HCT116 (cell line): ENCODE data around the gene CALML4. TPM values are rescaled to one million over a fixed set of nuclear protein-coding genes. Genes with fewer than 3 reads are reported as not detected.
"Not testable (repeated sequence)": the region's sequence is repeated elsewhere in the genome, so short reads cannot be mapped to it uniquely, and the experiment has no call there.

ENCODE experiments used
- ATAC-seq: fragments of 200-7000 bp; cut with Tn5 transposase; 2 replicates; pipeline ENCODE4 v1.9.1; 2020; ENCODE audit warnings: mild to moderate bottlenecking, moderate library complexity
- BruUV-seq: library from RNA; stranded (reverse); fragments of 400-500 nt; replicated peaks from 2 replicates; lab custom pipeline; 2021; lab: Mats Ljungman, UMichigan
- CTCF ChIA-PET: fragments of 300-600 bp; sonication (Branson Sonifier 250); formaldehyde crosslinking; loops from one replicate; lab custom pipeline; 2021; ENCODE audit warnings: antibody characterized with exemption; lab: Charles Lee
- POLR2A ChIA-PET: fragments of 300-600, 350-600 bp; sonication (Branson Sonifier 250); formaldehyde crosslinking; loops from one replicate; lab custom pipeline; 2021; ENCODE audit warnings: antibody characterized with exemption; lab: Charles Lee
- RAD21 ChIA-PET, 2 experiments: fragments of 300-600 bp; sonication (Branson Sonifier 250); formaldehyde crosslinking; loops; one replicate each; lab custom pipeline; 2023; ENCODE audit warnings: low total read pairs in 2 of 2; ENCODE audit not compliant: uncharacterized antibody in 2 of 2, unreplicated experiment in 2 of 2, low non-redundant PET in 1 of 2; lab: Charles Lee
- DNase-seq: peaks from one replicate; pipeline ENCODE4 v3.0.0-alpha.2; 2010; ENCODE audit warnings: low read depth, low spot score
- H2AFZ ChIP-seq: fragments of 200-600 bp; shearing (Covaris generic), sonication (generic); 2 replicates; pipeline ENCODE4 v1.6.1; 2017; ENCODE audit warnings: low read depth, mixed run types, mixed read lengths, antibody characterized with exemption, low read length; ENCODE audit not compliant: poor library complexity, severe bottlenecking
- H3K27ac ChIP-seq: 2 replicates; pipeline ENCODE4 v1.5.1; 2012; ENCODE audit warnings: low read depth, low read length
- H3K27me3 ChIP-seq: fragments of 200-600 bp; sonication (generic); 2 replicates; pipeline ENCODE4 v1.6.1; 2016; ENCODE audit warnings: mixed run types, low read length, mixed read lengths; ENCODE audit not compliant: insufficient read depth
- H3K36me3 ChIP-seq, 2 experiments: fragments of 200-500 bp in 1 of 2; fragments of 200-600 bp in 1 of 2; sonication (Bioruptor generic) in 1 of 2; sonication (generic) in 1 of 2; 2 replicates each; pipeline versions ENCODE4 v1.5.1 to v1.6.1; 2014 to 2016; ENCODE audit warnings: low read length in 2 of 2, inconsistent platforms in 1 of 2, mixed read lengths in 1 of 2, mixed run types in 1 of 2; ENCODE audit not compliant: insufficient read depth in 2 of 2, control insufficient read depth in 1 of 2
- H3K4me1 ChIP-seq, 2 experiments: fragments of 200-600 bp in 1 of 2; sonication (generic) in 1 of 2; 2 replicates each; pipeline versions ENCODE4 v1.5.1 to v1.6.1; 2012 to 2017; ENCODE audit warnings: low read length in 2 of 2, inconsistent platforms in 1 of 2, mild to moderate bottlenecking in 1 of 2, mixed read lengths in 1 of 2, mixed run types in 1 of 2, moderate library complexity in 1 of 2; ENCODE audit not compliant: insufficient read depth in 2 of 2, control insufficient read depth in 1 of 2
- H3K4me2 ChIP-seq: fragments of 200-600 bp; sonication (generic); 2 replicates; pipeline ENCODE4 v1.6.1; 2017; ENCODE audit warnings: mixed run types, low read length, mixed read lengths
- H3K4me3 ChIP-seq, 2 experiments: fragments of 200-600 bp in 1 of 2; sonication (generic) in 1 of 2; replicated peaks in 1 of 2; 2 replicates each; pipeline ENCODE4 v1.5.1; 2011 to 2016; ENCODE audit warnings: low read length in 2 of 2, control low read depth in 1 of 2, low read depth in 1 of 2, mild to moderate bottlenecking in 1 of 2, mixed read lengths in 1 of 2, mixed run types in 1 of 2
- H3K79me2 ChIP-seq: fragments of 200-600 bp; sonication (generic); 2 replicates; pipeline ENCODE4 v1.6.1; 2017; ENCODE audit warnings: mild to moderate bottlenecking, mixed run types, low read length, moderate library complexity, mixed read lengths; ENCODE audit not compliant: insufficient read depth
- H3K9ac ChIP-seq: fragments of 200-600 bp; sonication (generic); 2 replicates; pipeline ENCODE4 v1.6.1; 2016; ENCODE audit warnings: low read length, mixed read lengths
- H3K9me2 ChIP-seq: fragments of 200-600 bp; sonication (generic), shearing (Covaris generic); 2 replicates; pipeline ENCODE4 v1.6.1; 2017; ENCODE audit warnings: mixed run types, mild to moderate bottlenecking, moderate library complexity; ENCODE audit not compliant: insufficient read depth
- H3K9me3 ChIP-seq, 2 experiments: fragments of 200-500 bp in 1 of 2; fragments of 200-600 bp in 1 of 2; sonication (Bioruptor generic) in 1 of 2; sonication (generic) in 1 of 2; 2 replicates each; pipeline ENCODE4 v1.6.1; 2014 to 2017; ENCODE audit warnings: low read length in 2 of 2, mixed read lengths in 2 of 2, inconsistent platforms in 1 of 2, low read depth in 1 of 2, mild to moderate bottlenecking in 1 of 2, mixed run types in 1 of 2, moderate library complexity in 1 of 2; ENCODE audit not compliant: control insufficient read depth in 1 of 2, insufficient read depth in 1 of 2
- H4K20me1 ChIP-seq: fragments of 200-600 bp; sonication (generic), shearing (Covaris generic); 2 replicates; pipeline ENCODE4 v1.6.1; 2017; ENCODE audit warnings: mixed run types, mild to moderate bottlenecking, moderate library complexity; ENCODE audit not compliant: insufficient read depth
- ATF3 ChIP-seq: IDR thresholded peaks from 2 replicates; pipeline ENCODE4 v1.6.1; 2012
- CBX3 ChIP-seq: IDR thresholded peaks from 2 replicates; pipeline ENCODE4 v1.6.1; 2012; ENCODE audit warnings: low read depth
- CEBPB ChIP-seq: IDR thresholded peaks from 2 replicates; pipeline ENCODE4 v1.6.1; 2012; ENCODE audit warnings: low read depth
- EGR1 ChIP-seq: IDR thresholded peaks from 2 replicates; pipeline ENCODE4 v1.6.1; 2012; ENCODE audit warnings: low read depth
- EZH2 ChIP-seq: fragments of 200-600 bp; sonication (generic); IDR thresholded peaks from 2 replicates; pipeline ENCODE4 v1.6.1; 2017; ENCODE audit warnings: antibody characterized with exemption, mixed run types
- MAX ChIP-seq: IDR thresholded peaks from 2 replicates; pipeline ENCODE4 v1.6.1; 2012
- RAD21 ChIP-seq: IDR thresholded peaks from 2 replicates; pipeline ENCODE4 v1.6.1; 2012; ENCODE audit warnings: low read depth, mild to moderate bottlenecking
- REST ChIP-seq: IDR thresholded peaks from 2 replicates; pipeline ENCODE4 v1.6.1; 2012; ENCODE audit warnings: low read depth
- SP1 ChIP-seq: IDR thresholded peaks from 2 replicates; pipeline ENCODE4 v1.6.1; 2012; ENCODE audit warnings: low read depth
- TCF7L2 ChIP-seq: IDR thresholded peaks from 2 replicates; pipeline ENCODE4 v1.7.0; 2011; ENCODE audit warnings: borderline replicate concordance, inconsistent platforms; ENCODE audit not compliant: insufficient read depth, insufficient read length; ENCODE audit errors: extremely low read depth
- ZNF274 ChIP-seq: fragments of 200-500 bp; sonication (Bioruptor generic); IDR thresholded peaks from 2 replicates; pipeline ENCODE4 v1.6.1; 2014; ENCODE audit warnings: mild to moderate bottlenecking, low read depth, low read length, inconsistent platforms
- intact Hi-C: fragments of 100-400 bp; cut with micrococcal nuclease; formaldehyde crosslinking; loops from 2 replicates; pipeline ENCODE4 v1.10.0; 2022
- total RNA-seq: library from RNA; stranded (reverse); gene quantifications from one replicate; pipeline ENCODE4 v1.2.1, GENCODE V29; 2021; ENCODE audit not compliant: unreplicated experiment

The CALML4 gene
- total RNA-seq, 1 experiment from 2014 or later: 8.5 TPM

- Histone ChIP-seq H3K9ac (no peak overlapping the region), H3K27me3 (no peaks in the 10 kb centered on the region), H2AFZ (no peak overlapping the region), H4K20me1 (0 out of 2 replicates have a peak, but pooled peaks cover 3% of the 10 kb centered on the region), H3K9me2 (no peaks in the 10 kb centered on the region), H3K4me1 (no peaks in the 10 kb centered on the region), H3K9me3 (no peaks in the 10 kb centered on the region), H3K79me2 (no peaks in the 10 kb centered on the region), H3K27ac (no peak overlapping the region), H3K4me2 (no peak overlapping the region), H3K36me3 (peaks cover 0 to 10% of the 10 kb centered on the region in 2 experiments; a peak in 3 of 4 replicates), H3K4me3 (no peak overlapping the region)
- RAD21 ChIA-PET: no interaction called here
- POLR2A ChIA-PET: no interaction called here
- no peak for TF ChIP-seq RAD21
- TF ChIP-seq EGR1: no peak
- no peak for TF ChIP-seq TCF7L2
- no peak for TF ChIP-seq ZNF274
- no peak for TF ChIP-seq SP1
- no peak for TF ChIP-seq CBX3
- no peak for TF ChIP-seq ATF3
- TF ChIP-seq CEBPB: no peak
- no peak for TF ChIP-seq MAX
- no peak for TF ChIP-seq REST
- TF ChIP-seq EZH2: no peak
- ATAC-seq (no peak), DNase-seq (no peak)
- intact Hi-C loops: no loop called here
- no TSS peak for BruUV-seq
- CTCF ChIA-PET: no interaction called here
These were observed 32.0 kb downstream of the CALML4 start for GRCh38 chr15:68173119-68173518.

GRCh38 chr15:68172037-68172436 lies 33.1 kb downstream of the CALML4 start:
- H3K27me3 ChIP-seq, H3K9ac ChIP-seq, BruUV-seq, CTCF ChIA-PET, DNase-seq, H3K9me3 ChIP-seq, ATAC-seq, intact Hi-C loops, H3K36me3 ChIP-seq, RAD21 ChIA-PET, H3K27ac ChIP-seq, H4K20me1 ChIP-seq, H2AFZ ChIP-seq, POLR2A ChIA-PET, H3K9me2 ChIP-seq, H3K79me2 ChIP-seq, H3K4me2 ChIP-seq, H3K4me1 ChIP-seq, H3K4me3 ChIP-seq: not testable (repeated sequence)
